GDM1 (cell line): ENCODE measurements around the gene BHLHE40.
"Not testable (repeated sequence)": the region's sequence is repeated elsewhere in the genome, so short reads cannot be mapped to it uniquely, and the experiment has no call there.

Source experiments
- DNase-seq: peaks from one replicate; lab custom pipeline; 2025; lab: John Stamatoyannopoulos, UW

The BHLHE40 gene

GRCh38 chr3:4961865-4962264 lies 17.4 kb upstream of the BHLHE40 start:
- not testable (repeated sequence) for DNase-seq

GRCh38 chr3:4963669-4964570 lies 15.3 kb upstream of the BHLHE40 start:
- DNase-seq: no peak

GRCh38 chr3:4966006-4966405 lies 13.2 kb upstream of the BHLHE40 start:
- DNase-seq: not testable (repeated sequence)

- DNase-seq: not testable (repeated sequence)
Observed at GRCh38 chr3:4967683-4968082, 11.6 kb upstream of the BHLHE40 start.

GRCh38 chr3:4971437-4971836 lies 7.8 kb upstream of the BHLHE40 start:
- DNase-seq: not testable (repeated sequence)

- no peak for DNase-seq
Observed at GRCh38 chr3:4971838-4972237, 7.4 kb upstream of the BHLHE40 start.

- DNase-seq: no peak
Observed at GRCh38 chr3:4972652-4973643, 6.3 kb upstream of the BHLHE40 start.

GRCh38 chr3:4974154-4974553 lies 5.1 kb upstream of the BHLHE40 start:
- no peak for DNase-seq

- DNase-seq: peak; percentile 46
Observed at GRCh38 chr3:4976109-4976508, 3.1 kb upstream of the BHLHE40 start.

GRCh38 chr3:4977001-4977852 lies 2.0 kb upstream of the BHLHE40 start:
- DNase-seq: no peak

- DNase-seq: no peak
Observed at GRCh38 chr3:4977853-4978203, 1.4 kb upstream of the BHLHE40 start.

GRCh38 chr3:4978204-4978965 lies 852 bp upstream of the BHLHE40 start:
- DNase-seq: peak; percentile 92

- DNase-seq: peak; percentile 88
Observed at GRCh38 chr3:4978966-4979427, 240 bp upstream of the BHLHE40 start.

- peak; percentile 74 for DNase-seq
Observed at GRCh38 chr3:4980229-4981203, 1.3 kb downstream of the BHLHE40 start.

GRCh38 chr3:4981294-4981664 lies 2.0 kb downstream of the BHLHE40 start:
- DNase-seq: no peak

GRCh38 chr3:4981665-4982494 lies 2.6 kb downstream of the BHLHE40 start:
- DNase-seq: no peak

- no peak for DNase-seq
Observed at GRCh38 chr3:4982773-4983738, 3.8 kb downstream of the BHLHE40 start.
